NCI-H526 treated with DMSO at 0.1 percent for 48 hours (cell line): ENCODE data around the gene OR4D1.
"Not testable (repeated sequence)": the region's sequence is repeated elsewhere in the genome, so short reads cannot be mapped to it uniquely, and the experiment has no call there.

Source experiments
- DNase-seq: peaks from one replicate; lab custom pipeline; 2025; lab: John Stamatoyannopoulos, UW

OR4D1 gene

GRCh38 chr17:58147930-58148434 lies at the start of gene OR4D1:
Gene OR4D1 (plus strand): TSS chr17:58148384. CDS start chr17:58155154, 6,770 bp downstream.
- no peak for DNase-seq

DNA sequence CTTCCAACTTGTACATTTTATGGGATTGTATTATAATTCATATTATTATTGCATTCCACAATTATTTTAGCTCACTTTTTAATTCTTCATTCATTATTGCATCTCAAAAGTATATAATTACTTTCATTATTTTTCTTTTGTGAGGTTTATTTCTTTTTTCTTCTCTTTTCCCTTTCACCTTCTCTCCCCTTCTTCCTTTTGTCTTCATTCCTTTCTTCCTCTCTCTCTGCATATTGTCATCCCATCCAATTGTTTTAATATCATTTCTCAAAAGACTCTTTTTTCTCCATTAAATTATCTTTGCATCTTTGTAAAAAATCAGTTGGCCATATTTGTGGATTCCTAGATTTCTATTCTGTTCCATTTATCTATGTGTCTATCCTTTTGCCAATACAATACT lies 47.7 kb upstream of the OR4D1 start:
- no peak for DNase-seq

DNA sequence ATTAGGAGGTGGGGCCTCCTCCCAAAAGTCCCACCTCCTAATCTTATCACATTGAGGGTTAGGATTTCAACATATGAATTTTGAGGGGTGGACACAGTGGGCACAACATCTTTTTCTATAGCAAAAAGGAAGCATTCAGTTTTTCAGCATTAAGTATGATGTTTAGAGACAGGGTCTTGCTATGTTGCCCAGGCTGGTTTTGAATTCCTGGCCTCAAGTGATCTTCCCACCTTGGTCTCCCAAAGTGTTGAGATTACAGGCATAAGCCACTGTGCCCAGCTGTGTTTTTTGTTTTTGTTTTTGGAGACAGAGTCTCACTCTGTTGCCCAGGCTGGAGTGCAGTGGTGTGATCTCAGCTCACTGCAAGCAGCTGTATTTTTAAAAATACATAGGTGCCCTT lies 46.3 kb upstream of the OR4D1 start:
- not testable (repeated sequence) for DNase-seq

DNA sequence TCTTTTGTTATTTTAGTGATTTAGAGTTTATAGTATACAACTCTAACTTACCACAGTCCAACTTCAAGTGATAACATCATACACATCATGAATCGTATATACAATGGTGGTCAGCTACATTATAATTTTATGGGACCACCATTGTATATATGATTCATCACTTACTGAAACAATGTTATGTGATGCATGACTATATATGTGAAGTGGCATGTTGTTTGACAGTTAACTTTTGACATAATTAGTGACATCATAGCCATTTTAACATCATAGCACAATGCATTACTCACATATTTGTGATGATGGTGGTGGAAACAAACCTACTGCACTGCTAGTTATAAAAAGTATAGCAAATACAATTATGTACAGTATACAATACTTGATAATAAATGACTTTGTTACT lies 43.1 kb upstream of the OR4D1 start:
- DNase-seq: no peak

DNA sequence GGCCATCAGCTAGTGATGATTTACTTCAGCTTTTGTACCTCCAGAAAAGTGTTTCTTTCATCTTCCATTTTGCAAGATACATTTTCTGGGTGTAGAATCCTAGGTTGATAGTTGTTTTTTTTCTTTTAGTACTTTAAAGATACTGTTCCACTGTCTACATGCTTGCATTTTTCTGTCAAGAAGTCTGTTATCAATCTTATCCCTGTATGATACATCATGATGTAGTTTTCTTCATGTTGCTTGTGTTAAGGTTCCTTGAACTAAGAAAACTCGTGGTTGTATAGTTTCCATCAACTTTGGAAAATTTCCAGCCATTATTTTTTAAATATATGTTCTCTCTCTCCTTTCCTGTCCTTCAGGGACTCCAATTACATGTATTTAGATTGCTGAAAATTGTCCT lies 40.9 kb upstream of the OR4D1 start:
- no peak for DNase-seq

GRCh38 chr17:58109197-58109596 lies 39.0 kb upstream of the OR4D1 start:
- no peak for DNase-seq

- DNase-seq: no peak
Measured at GRCh38 chr17:58110012-58110411, 38.2 kb upstream of the OR4D1 start.

DNA sequence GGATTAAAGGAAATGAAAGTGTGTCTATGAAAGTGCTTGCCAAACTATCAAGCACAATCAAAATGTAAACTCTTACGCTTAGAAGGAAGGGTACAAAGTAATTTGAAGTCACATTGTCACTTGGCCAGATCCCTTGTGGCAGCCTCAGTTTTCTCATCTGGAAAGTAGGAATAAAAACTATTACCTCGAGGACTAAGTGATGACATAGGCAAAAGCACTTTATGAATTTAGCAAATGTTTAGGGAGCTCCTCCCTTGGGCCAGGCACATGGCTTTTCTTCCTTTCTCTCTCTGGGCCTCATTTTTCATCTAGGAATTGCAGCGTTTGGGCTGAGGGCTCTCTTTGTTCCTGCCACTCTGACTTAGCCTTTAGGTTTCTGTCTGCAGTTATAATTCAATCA lies 36.5 kb upstream of the OR4D1 start:
- DNase-seq: no peak

- peak; percentile 46 for DNase-seq
Measured at GRCh38 chr17:58112970-58113631, 35.1 kb upstream of the OR4D1 start.

DNA sequence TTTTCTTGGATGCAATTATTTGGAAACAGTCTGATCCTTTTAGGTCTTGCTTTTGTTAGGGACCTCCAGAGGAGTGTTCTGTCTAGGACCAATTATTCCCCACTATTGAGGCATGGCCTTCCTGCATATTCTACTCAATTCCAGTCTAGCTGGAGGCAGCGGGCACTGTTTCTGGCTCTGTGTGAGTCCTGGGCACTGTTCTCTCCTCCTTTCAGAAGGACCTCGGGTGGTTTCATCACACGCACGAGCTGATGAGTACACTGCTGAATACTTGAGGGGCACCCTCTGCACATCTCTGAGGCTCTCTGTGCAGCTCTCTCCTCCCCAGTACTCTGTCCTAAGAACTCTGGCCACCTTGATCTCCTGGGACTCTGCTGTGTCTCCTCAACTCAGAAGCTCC lies 34.2 kb upstream of the OR4D1 start:
- no peak for DNase-seq

- DNase-seq: no peak
Measured at GRCh38 chr17:58117382-58117781, 30.8 kb upstream of the OR4D1 start.

DNA sequence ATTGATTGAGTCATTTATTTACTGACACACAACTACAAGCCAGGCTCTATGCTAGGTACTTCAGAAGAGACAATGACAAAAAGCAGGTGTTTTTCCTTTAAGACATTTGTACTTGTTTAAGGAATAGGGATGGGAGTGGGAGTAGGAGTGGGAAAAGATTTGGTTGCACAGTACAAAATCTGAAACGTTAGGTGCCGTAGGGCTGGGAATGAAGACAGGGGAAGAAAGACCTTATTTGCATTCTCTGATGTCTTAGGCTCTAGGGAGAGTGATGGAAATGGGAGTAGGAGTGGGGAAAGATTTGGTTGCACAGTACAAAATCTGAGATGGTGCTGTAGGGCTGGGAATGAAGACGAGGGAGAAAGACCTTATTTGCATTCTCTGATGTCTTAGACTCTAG lies 28.7 kb upstream of the OR4D1 start:
- DNase-seq: no peak

DNA sequence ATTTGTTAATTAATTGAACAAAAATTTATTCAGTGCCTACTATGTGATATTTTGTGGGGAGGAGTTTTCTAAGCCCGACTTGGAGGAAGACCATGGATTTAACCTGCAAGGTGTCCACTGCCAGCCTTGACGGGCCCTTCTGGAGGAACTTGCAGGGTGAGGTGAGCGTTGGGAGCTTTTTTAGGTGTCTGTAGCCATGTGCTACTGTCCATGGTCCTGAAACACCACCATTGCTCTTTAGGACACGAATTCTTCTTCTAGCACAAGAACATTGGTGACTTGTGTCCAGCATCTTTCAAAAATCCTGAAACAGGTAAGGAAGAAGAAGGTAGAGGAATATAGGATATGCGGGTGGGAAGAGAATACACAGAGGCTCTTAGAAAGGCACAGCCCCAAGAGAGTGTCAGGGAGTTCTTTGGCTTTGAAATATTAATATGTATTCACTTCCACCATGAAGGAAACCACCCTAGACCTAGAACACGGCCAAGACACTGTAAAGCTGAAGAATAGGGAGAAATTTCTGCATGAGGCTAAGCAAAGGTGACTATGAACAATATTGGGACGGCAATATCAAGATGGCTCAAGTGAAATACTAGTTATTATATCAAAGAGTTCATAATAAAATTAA lies 27.9 kb upstream of the OR4D1 start:
- DNase-seq: no peak

DNA sequence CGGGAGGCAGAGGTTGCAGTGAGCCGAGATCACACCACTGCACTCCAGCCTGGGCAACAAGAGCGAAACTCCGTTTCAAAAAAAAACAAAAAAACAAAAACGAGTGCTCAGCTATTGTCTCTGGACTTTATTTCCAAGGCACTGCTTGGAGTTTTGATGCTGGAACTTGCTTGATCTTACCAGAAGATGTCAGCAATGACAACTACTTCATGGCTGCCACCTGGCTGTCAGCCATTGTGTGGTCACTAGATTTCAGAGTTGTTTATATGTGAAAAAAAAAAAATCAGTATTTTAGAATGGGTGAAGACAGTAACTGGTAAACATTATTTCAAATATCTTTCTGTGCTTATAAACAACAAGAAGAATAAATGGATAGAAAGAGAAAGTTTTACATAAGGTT lies 26.3 kb upstream of the OR4D1 start:
- peak; percentile 10 for DNase-seq

- no peak for DNase-seq
Measured at GRCh38 chr17:58127846-58128245, 20.3 kb upstream of the OR4D1 start.

GRCh38 chr17:58132697-58133096 lies 15.5 kb upstream of the OR4D1 start:
- not testable (repeated sequence) for DNase-seq

GRCh38 chr17:58136669-58137279 lies 11.4 kb upstream of the OR4D1 start:
- DNase-seq: no peak

DNA sequence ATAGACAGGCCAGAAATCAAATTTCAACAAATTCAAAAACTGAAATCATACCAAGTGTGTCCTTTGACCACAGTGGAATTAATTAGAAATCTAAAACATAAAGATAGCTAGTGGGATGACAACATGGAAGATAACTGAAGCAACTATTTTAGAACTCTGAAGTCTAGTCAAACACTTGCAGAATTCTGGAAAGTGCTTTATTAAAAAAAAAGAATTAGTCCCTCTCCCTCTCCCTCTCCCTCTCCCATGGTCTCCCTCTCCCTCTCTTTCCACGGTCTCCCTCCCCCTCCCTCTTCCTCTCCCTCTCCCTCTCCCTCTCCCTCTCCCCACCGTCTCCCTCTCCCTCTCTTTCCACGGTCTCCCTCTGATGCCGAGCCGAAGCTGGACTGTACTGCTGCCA lies 6.7 kb upstream of the OR4D1 start:
- DNase-seq: no peak

- DNase-seq: not testable (repeated sequence)
Measured at GRCh38 chr17:58143335-58143734, 4.8 kb upstream of the OR4D1 start.

DNA sequence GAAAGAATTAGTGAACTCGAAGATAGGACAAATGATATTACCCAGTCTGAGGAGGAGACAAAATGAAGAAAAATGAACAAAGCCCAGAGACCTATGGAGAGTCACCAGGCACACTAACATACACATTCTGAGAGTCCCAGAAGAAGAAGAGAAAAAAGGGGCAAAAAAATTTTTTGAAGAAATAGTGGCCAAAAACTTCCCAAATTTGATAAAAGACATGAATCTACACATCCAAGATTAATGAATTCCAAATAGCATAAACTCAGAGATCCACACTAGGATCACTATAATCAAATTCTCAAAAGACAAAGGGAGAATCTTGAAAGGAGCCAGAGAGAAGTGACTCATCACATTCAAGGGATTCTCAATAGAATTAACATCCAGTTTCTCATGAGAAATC lies 3.4 kb upstream of the OR4D1 start:
- DNase-seq: no peak

DNA sequence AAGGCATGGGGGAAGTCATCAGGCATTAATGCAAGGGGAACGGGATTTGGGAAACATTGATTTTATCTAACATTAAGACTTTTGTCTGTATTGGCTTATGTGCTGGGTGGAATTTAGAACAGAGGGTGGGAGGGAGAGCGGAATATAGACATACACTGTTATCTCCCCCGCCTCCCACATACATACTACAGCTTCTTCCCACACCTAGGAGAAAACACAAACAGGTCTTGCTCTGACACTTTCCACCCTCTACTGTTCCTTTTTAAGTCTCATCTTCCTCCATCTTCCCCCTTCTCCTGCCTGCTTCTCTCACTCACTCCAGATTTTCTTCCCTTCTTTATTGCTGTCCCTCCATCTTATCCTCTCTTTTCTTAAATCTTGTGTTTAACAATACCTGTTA lies 425 bp downstream of the OR4D1 start:
- no peak for DNase-seq

DNA sequence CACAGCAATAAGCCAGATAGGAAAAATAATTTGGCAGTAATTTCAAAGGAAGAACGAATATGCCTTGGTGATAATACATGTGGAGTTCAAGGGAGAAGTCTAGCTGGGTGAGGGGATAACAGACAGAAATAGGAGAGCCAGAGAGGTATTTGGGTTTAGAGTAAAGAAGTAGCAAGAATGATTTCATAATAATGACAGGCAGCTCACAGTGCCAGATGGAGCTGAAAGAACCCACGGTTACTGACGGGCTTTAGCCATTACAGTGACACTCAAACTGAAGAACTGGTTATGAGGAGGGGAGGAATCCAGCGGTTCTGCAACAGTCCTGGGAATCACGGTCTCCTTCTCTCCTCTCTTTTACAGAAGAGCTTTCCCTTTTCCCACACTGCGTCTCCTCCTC lies 2.2 kb downstream of the OR4D1 start:
- no peak for DNase-seq

- no peak for DNase-seq
Measured at GRCh38 chr17:58153046-58153445, 4.9 kb downstream of the OR4D1 start.
